Hepatic stellate cell (primary cell): ENCODE results near the gene PCNX2.

Source experiments
- DNase-seq: peaks from one replicate; pipeline ENCODE4 v3.0.0; 2011; ENCODE audit warnings: low spot score

PCNX2 gene

GRCh38 chr1:232962761-232963745 is 332.5 kb downstream of the PCNX2 start:
- DNase-seq, result no peak

GRCh38 chr1:232958067-232958466 is 337.5 kb downstream of the PCNX2 start:
- DNase-seq, result no peak

GRCh38 chr1:232956081-232956480 is 339.4 kb downstream of the PCNX2 start:
- DNase-seq, result no peak

GRCh38 chr1:232954594-232955365 is 340.7 kb downstream of the PCNX2 start:
- no peak for DNase-seq

- peak; percentile 49 for DNase-seq
Measured at GRCh38 chr1:232952514-232953499, 342.7 kb downstream of the PCNX2 start.

GRCh38 chr1:232951605-232952004 is 343.9 kb downstream of the PCNX2 start:
- DNase-seq, result no peak

- DNase-seq, result peak; percentile 25
Measured at GRCh38 chr1:232951180-232951579, 344.3 kb downstream of the PCNX2 start.

GRCh38 chr1:232950197-232951176 is 345.0 kb downstream of the PCNX2 start, which contains the start of gene NTPCR:
TSS of gene NTPCR (plus strand) at chr1:232950611. CDS start at chr1:232950711, 100 bp downstream.
- peak; percentile 97 for DNase-seq

GRCh38 chr1:232949636-232950196 is 345.8 kb downstream of the PCNX2 start:
- no peak for DNase-seq

- DNase-seq, result no peak
Measured at GRCh38 chr1:232944347-232944746, 351.2 kb downstream of the PCNX2 start.

GRCh38 chr1:232943679-232944252 is 351.8 kb downstream of the PCNX2 start:
- DNase-seq, result no peak

- DNase-seq, result no peak
Measured at GRCh38 chr1:232942413-232943294, 352.9 kb downstream of the PCNX2 start.

GRCh38 chr1:232940262-232940661 is 355.3 kb downstream of the PCNX2 start:
- DNase-seq, result no peak

- DNase-seq, result no peak
Measured at GRCh38 chr1:232939748-232940147, 355.8 kb downstream of the PCNX2 start.

- no peak for DNase-seq
Measured at GRCh38 chr1:232938926-232939325, 356.6 kb downstream of the PCNX2 start.

GRCh38 chr1:232937741-232938375 is 357.7 kb downstream of the PCNX2 start:
- no peak for DNase-seq

- no peak for DNase-seq
Measured at GRCh38 chr1:232936941-232937340, 358.6 kb downstream of the PCNX2 start.
